Right lobe of liver (tissue), 6 donors: ENCODE results near the gene HEATR5B. TPM values are rescaled to one million over a fixed set of nuclear protein-coding genes. Genes with fewer than 3 reads are reported as not detected.

Experiments
- ATAC-seq, 4 donors: fragments of 200-7000 bp; cut with Tn5 transposase; one replicate each; pipeline ENCODE4 v1.9.1; 2020; ENCODE audit warnings: mild to moderate bottlenecking in 4 of 4, moderate library complexity in 4 of 4
- DNase-seq, 3 donors: peaks; one replicate each; pipeline ENCODE4 v3.0.0-alpha.2; 2020
- H3K27ac ChIP-seq, 3 donors: fragments of 200-600 bp; one replicate each; pipeline ENCODE4 v1.8.0; 2022
- H3K27me3 ChIP-seq, 2 donors: fragments of 200-600 bp; one replicate each; pipeline ENCODE4 v1.8.0; 2022
- H3K36me3 ChIP-seq, 4 donors: fragments of 200-600 bp; sonication (generic) in 1 of 4; one replicate each; pipeline versions ENCODE4 v1.5.1 to v1.8.0; 2017 to 2022; ENCODE audit warnings: control low read depth in 1 of 4
- H3K4me1 ChIP-seq, 4 donors: fragments of 200-600 bp; sonication (generic) in 1 of 4; one replicate each; pipeline versions ENCODE4 v1.5.1 to v1.8.0; 2017 to 2022; ENCODE audit warnings: control low read depth in 1 of 4
- H3K4me3 ChIP-seq, 3 donors: fragments of 200-600 bp; one replicate each; pipeline ENCODE4 v1.8.0; 2022
- H3K9me3 ChIP-seq, 4 donors: fragments of 200-600 bp; sonication (generic) in 1 of 4; one replicate each; pipeline versions ENCODE4 v1.5.1 to v1.8.0; 2017 to 2022; ENCODE audit warnings: control low read depth in 1 of 4
- CTCF ChIP-seq, 4 donors: fragments of 200-600 bp in 3 of 4; fragments of 450-650 bp in 1 of 4; IDR thresholded peaks; one replicate each; pipeline versions ENCODE4 v1.5.1 to v1.8.0; 2016 to 2022; ENCODE audit warnings: antibody characterized with exemption in 4 of 4, mild to moderate bottlenecking in 2 of 4
- POLR2A ChIP-seq: fragments of 450-650 bp; IDR thresholded peaks from one replicate; pipeline ENCODE4 v1.6.1; 2017; ENCODE audit warnings: antibody characterized with exemption, mild to moderate bottlenecking
- whole genome bisulfite sequencing: methylation state at CpG from one replicate; pipeline ENCODE4 v1.1.6; 2018; ENCODE audit warnings: low coverage, low lambda C conversion rate; ENCODE audit not compliant: insufficient coverage; ENCODE audit errors: missing lambda C conversion rate; 5-methylcytosine and 5-hydroxymethylcytosine counted together
- intact Hi-C, 2 donors: fragments of 100-400 bp; cut with DNase I; formaldehyde crosslinking; loops; one replicate each; pipeline versions ENCODE4 v1.11.2 to v1.14.1; 2022
- long read RNA-seq: library from polyadenylated mRNA; unstranded; transcript quantifications from one replicate; pipeline ENCODE4 v2.0.0, GENCODE V29; 2019
- total RNA-seq, 6 experiments: library from RNA; depleted of rRNA in 2 of 6; stranded (reverse); fragments of >200 nt in 2 of 6; fragmentation: NEBNext Ultra II Directional in 3 of 6; extraction: Animal tissue kit (Norgen Biotek cat#: 25700) in 3 of 6; gene quantifications; one replicate each; pipeline versions ENCODE4 v1.1.0 to v1.2.4, GENCODE V29; 2016 to 2023
- donor health status: DM: no; HTN: yes; CAD: no.
- donor health status: DM: no; HTN: no; CAD: no.
- donor health status: DM: no; HTN: no; CAD: no.
- donor health status: DM: no; HTN: yes; CAD: no.
- donor health status: DM: no; HTN: yes; CAD: no.

HEATR5B gene
- 10 to 100 TPM in 3 of 6 experiments, 1 to 10 TPM in 3; 7.7 to 11.7 (median 9.2) TPM for total RNA-seq
- long read RNA-seq, result 0 reads

- peaks cover 0 to 11% (median 5%) of the 10 kb centered on the region in 4 donors for H3K4me1 ChIP-seq
- H3K4me3 ChIP-seq, result peak within 1 kb of the TSS; percentile 66 to 82 (median 80)
- TF ChIP-seq CTCF (IDR thresholded peaks at IDR 0.05), result no peak
- TF ChIP-seq POLR2A, result peak; percentile 55
- H3K36me3 ChIP-seq, result peaks cover 0 to 4% (median 0%) of the 10 kb centered on the region in 4 donors
- under 1% methylated on average over 37 of the region's 74 CpGs for WGBS
- DNase-seq, result peak; percentile 95 to 97 (median 96)
- H3K9me3 ChIP-seq, result no peaks in the 10 kb centered on the region
- peak within 1 kb of the TSS; percentile 57 to 76 (median 65) for H3K27ac ChIP-seq
- no peaks in the 10 kb centered on the region for H3K27me3 ChIP-seq
- intact Hi-C loops, result no loop called here
- peak; percentile 95 to 98 (median 97) for ATAC-seq
Measured at GRCh38 chr2:37083873-37084794, at the start of gene HEATR5B, which contains the start of gene GPATCH11. TSS of gene HEATR5B (minus strand) at chr2:37084372. CDS start at chr2:37083414, 958 bp downstream. TSS of gene GPATCH11 (plus strand) at chr2:37084518. CDS start at chr2:37088382, 3,864 bp downstream.

GRCh38 chr2:37132914-37133313, 48.7 kb upstream of the HEATR5B start:
- ATAC-seq (no peak), DNase-seq (no peak)
- Histone ChIP-seq H3K27ac (no peak overlapping the region), H3K27me3 (no peaks in the 10 kb centered on the region), H3K36me3 (peaks cover 0 to 57% (median 23%) of the 10 kb centered on the region in 4 donors), H3K9me3 (no peaks in the 10 kb centered on the region), H3K4me3 (no peak overlapping the region), H3K4me1 (no peaks in the 10 kb centered on the region)
- WGBS, result 98% methylated on average over 6 of the region's 6 CpGs
- intact Hi-C loops, result no loop called here
- TF ChIP-seq CTCF (IDR thresholded peaks at IDR 0.05), result no peak
- no peak for TF ChIP-seq POLR2A

GRCh38 chr2:37125416-37125815, 41.2 kb upstream of the HEATR5B start:
- DNase-seq (no peak), ATAC-seq (no peak)
- no peaks in the 10 kb centered on the region for H3K27me3 ChIP-seq
- no peaks in the 10 kb centered on the region for H3K4me1 ChIP-seq
- H3K27ac ChIP-seq, result no peak overlapping the region
- no peaks in the 10 kb centered on the region for H3K9me3 ChIP-seq
- intact Hi-C loops, result no loop called here
- H3K36me3 ChIP-seq, result peaks cover 0 to 34% (median 5%) of the 10 kb centered on the region in 4 donors
- TF ChIP-seq CTCF (IDR thresholded peaks at IDR 0.05) (no peak), POLR2A (no peak)
- H3K4me3 ChIP-seq, result no peak overlapping the region
- WGBS, result 100% methylated on average over 2 of the region's 2 CpGs

GRCh38 chr2:37119157-37119556, 35.0 kb upstream of the HEATR5B start:
- Histone ChIP-seq H3K27ac (no peak overlapping the region), H3K27me3 (no peaks in the 10 kb centered on the region), H3K4me1 (no peaks in the 10 kb centered on the region), H3K4me3 (no peak overlapping the region), H3K36me3 (peaks cover 0 to 28% (median 4%) of the 10 kb centered on the region in 4 donors), H3K9me3 (no peaks in the 10 kb centered on the region)
- 93% methylated on average over 4 of the region's 5 CpGs for WGBS
- DNase-seq (no peak), ATAC-seq (no peak)
- intact Hi-C loops, result no loop called here
- TF ChIP-seq CTCF (IDR thresholded peaks at IDR 0.05), result no peak
- TF ChIP-seq POLR2A, result no peak
